HG03066 (cell line): Measurements from ENCODE around the gene WDR13.

ENCODE experiments used
- ATAC-seq: cut with Tn5 transposase; IDR thresholded peaks from one replicate; pipeline ENCODE4 v1.9.1; 2021; ENCODE audit warnings: low read depth; ENCODE audit not compliant: unreplicated experiment

WDR13 gene

DNA sequence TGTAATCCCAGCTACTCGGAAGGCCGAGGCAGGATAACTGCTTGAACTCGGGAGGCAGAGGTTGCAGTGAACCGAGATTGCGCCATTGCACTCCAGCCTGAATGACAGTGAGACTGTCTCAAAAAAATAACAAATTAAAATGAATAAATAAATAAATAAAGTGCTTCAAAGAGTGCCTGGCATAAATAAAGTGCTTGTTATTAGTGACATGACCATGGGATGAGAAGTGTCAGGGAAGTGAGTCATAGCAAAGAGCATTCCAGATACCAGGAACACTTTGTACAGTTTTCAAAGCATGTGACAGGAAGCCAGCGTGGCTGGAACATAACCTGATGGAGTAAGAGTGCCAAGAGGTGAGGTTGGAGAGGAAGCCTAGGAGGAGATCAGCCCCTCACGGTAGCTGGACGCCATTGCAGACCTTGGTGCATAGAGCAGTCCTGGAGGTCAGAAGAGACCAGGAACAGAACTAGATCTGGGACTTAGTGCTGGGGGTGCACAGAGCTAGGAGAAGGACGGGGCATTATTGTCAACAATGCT is 6.0 kb upstream of the WDR13 start:
- no peak for ATAC-seq

DNA sequence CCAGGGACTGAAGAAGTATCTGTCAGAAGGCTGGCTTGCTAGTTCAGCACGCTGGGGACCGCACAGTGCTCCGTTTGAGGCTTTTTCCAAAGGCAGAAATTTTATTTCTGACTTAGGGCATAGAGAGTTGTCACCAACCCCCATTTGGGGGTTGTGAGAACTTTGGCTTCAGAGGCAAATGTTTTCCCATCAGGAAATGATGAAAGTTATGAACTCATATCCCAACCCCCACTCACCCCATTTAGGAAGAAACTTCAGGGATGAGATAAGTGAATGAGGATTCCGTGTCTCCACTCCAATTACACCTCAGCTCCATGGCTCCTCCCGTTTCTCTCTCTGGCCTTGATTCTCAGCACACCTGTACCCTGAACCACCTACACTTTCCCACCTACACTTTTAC is 4.3 kb upstream of the WDR13 start:
- ATAC-seq, result no peak

DNA sequence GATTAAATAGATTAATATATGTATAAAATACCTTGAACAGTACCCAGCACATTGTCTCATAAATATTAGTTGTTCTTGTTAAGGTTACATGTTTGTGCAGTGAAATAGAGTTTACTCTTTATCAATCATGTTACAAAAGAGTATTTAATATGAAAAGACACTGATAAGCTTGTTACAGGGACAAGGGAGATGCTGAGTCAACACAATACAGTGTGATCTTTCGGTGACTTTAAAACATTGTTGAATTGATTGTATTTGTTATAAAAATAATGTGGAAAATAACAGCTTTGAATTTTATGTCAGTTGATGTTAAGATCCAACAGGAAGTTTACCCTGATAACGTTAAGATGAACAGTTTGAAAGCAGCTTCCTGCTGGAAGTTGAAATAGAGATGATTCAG is 1.4 kb upstream of the WDR13 start:
- no peak for ATAC-seq

DNA sequence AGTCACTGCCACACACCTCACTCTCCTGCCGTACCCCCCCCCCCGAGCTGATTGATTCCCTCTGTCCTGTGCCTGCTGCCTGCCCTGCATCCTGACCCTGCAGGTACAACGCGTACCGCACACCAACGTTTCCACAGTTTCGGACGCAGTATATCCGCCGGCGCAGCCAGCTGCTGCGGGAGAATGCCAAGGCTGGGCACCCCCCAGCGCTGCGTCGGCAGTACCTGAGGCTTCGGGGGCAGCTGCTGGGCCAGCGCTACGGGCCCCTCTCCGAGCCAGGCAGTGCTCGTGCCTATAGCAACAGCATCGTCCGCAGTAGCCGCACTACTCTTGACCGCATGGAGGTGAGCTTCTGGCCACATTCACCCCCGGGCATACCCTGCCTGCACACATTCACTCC is 1.3 kb downstream of the WDR13 start:
- ATAC-seq, result no peak

DNA sequence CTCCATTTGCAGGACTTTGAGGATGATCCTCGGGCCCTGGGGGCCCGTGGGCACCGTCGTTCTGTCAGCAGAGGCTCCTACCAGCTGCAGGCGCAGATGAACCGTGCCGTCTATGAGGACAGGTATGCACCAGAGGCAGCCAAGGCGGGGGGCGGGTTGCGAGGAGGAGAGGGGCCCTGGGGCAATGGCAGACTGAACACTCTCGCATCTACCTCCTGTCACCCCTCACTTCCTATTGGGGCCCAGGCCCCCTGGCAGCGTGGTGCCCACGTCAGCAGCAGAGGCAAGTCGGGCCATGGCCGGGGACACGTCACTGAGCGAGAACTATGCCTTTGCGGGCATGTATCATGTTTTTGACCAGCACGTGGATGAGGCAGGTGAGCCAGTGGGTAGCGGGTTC is 2.0 kb downstream of the WDR13 start:
- no peak for ATAC-seq

DNA sequence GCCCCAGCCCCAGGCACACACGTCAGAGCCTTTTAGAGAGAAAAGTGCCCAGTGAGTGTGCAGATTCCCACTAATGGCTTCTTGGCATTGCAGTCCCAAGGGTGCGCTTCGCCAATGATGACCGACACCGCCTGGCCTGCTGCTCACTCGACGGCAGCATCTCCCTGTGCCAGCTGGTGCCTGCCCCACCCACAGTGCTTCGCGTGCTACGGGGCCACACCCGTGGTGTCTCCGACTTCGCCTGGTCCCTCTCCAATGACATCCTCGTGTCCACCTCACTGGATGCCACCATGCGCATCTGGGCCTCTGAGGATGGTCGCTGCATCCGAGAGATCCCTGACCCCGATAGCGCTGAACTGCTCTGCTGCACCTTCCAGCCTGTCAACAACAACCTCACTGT is 2.9 kb downstream of the WDR13 start:
- ATAC-seq, result no peak

DNA sequence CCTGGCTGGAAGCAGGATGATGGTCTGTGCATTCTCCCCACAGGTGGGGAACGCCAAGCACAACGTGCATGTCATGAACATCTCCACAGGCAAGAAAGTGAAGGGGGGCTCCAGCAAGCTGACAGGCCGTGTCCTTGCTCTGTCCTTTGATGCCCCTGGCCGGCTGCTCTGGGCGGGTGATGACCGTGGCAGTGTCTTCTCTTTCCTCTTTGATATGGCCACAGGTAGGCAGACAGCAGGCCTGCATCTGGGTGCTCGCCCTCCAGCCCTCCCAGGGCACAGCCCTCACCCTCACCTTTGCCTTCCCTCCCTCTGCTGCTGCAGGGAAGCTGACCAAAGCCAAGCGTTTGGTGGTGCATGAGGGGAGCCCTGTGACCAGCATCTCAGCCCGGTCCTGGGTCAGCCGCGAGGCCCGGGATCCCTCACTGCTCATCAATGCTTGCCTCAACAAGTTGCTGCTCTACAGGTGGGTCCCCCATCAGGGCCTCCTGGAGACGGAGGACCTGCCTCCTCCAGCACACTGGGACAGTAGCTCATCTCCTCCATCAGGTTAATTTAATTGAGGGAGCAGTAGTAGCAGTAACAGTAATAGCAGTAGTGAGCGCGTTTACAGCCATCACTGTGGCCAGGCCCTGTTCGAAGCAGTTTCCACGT is 4.6 kb downstream of the WDR13 start:
- ATAC-seq, result no peak

DNA sequence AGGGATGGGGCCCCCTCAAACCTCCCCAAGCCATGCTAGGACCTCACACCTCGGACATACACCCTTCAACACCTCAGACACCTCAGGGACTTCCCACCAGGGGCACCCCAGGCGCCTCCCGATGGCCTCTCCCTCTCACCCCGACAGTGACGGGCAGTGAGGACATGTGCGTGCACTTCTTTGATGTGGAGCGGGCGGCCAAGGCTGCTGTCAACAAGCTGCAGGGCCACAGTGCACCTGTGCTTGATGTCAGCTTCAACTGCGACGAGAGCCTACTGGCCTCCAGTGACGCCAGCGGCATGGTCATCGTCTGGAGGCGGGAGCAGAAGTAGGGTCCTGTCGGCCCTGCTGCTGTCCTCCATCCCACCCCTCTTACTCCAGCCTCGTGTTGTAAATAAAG is 7.4 kb downstream of the WDR13 start:
- no peak for ATAC-seq

DNA sequence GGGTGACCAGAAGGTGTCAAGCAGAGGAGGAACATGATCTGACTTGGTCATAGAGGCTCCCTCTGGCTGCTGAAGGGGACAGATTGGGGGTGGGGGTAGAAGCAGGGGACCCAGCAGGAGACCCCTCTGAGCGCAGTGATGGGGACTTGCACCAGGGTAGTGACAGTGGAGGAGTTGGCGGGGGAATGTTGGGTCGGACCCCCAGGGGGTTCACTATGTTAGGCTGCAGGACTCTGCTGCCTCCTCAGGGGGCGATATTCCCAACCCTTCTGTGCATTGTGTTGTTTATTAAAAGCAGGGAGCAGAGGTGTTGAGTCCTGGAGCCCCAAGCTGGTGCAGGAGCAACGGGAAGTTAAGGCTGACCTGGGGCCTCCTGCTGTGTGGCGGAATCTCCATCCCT is 8.8 kb downstream of the WDR13 start:
- ATAC-seq, result no peak

DNA sequence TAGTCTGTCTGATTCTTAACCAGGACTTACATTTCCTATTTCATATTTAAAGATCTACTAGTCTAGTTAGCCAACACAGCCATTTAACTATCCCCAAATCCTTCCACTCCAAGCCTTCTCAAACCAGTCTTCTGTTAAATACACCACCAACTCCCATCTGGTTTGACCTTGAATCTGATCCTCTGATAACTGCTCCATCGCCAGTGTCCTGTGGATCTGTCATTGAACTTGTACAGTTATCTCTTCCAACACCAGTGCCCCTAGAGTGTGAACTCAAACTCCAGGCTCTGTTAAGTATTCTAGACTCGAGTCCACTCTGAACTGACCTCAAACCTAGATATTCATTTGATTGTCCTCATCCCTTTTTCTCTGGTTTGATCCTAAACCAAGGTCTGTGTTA is 14.4 kb downstream of the WDR13 start:
- ATAC-seq, result no peak

DNA sequence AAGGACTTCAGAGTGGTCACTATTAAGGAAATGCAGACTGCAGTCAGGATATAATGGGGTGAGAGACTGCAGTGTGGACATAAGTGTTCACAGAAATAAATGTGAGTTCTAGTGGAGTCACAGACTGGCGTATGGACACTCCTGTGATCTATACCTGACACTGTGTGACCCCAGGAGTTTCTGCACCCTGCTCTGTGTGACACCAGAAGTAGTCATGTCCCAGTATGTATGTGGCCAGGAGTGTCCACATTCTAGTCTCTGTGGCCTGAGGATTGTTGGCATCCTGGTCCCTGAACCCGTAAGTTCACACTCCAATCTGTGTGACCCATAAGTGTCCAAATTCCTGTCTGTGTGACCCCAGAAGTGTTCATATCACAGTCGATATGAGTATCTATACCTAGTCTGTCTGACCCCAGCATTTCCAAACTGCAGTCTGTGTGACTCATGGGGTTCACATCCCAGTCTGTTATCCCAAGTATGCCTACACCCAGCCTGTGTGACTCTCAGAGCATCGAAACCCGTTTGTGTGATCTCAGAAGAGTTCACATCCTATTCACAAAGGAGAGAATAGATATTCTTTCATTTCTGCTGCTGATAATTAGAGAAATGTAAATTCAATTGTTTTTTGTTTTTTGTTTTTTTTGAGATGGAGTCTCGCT is 16.3 kb downstream of the WDR13 start:
- no peak for ATAC-seq

DNA sequence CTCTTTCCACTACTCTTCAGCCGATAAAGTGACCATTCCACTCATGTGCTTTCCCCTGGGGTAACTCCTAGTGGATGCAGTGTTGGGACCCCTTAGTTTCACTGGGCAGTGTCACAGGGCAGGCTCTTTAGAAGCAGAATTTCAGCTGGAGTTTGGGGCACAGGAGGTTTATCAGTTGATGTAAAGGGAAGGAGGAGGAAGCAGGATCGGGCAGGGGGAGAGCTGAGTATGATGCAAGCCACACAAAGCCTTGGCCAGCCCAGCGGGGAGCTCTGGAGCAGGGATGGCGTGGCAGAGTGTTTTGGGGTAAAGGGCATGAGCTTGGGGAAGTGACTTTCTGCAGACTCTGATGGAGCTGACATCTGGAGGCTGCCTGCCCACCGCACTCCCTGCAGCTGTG is 19.3 kb downstream of the WDR13 start:
- ATAC-seq, result no peak

DNA sequence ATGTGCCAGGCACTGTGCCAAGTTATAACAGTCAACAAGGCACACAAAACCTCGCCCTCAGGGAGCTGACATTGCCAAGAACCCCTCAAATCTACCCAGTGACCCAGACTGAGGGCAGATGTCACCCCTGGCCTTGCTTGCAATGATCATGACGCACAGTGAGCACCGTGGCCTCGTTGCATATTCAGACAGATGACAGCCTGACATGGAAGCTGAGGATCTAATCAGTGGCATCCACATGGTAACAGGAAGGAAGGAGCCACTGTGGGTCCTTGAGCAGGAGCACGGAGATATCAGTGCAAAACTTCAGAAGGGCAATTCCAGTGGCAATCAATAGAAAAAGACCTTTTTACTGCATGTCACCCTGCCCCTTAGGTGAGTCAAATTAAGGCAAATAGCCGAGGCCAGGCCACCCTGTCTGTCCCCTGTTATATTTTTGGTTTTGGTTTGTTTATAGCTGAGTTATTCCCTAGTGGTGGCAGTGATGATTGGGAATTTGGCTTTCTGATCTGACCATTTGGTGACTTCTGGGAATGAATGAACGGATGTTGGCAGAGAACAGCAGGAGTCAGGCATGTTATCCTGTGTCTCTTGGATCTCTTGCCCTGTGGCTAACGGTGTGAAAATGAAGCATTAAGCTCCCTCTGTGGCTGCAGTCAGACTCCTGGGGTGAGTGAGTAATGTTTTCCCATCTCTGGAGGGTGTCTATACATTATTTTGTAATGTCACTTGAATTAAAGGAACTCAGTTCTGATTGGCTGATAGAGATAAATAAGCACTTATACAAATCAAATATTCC is 20.4 kb downstream of the WDR13 start:
- no peak for ATAC-seq

DNA sequence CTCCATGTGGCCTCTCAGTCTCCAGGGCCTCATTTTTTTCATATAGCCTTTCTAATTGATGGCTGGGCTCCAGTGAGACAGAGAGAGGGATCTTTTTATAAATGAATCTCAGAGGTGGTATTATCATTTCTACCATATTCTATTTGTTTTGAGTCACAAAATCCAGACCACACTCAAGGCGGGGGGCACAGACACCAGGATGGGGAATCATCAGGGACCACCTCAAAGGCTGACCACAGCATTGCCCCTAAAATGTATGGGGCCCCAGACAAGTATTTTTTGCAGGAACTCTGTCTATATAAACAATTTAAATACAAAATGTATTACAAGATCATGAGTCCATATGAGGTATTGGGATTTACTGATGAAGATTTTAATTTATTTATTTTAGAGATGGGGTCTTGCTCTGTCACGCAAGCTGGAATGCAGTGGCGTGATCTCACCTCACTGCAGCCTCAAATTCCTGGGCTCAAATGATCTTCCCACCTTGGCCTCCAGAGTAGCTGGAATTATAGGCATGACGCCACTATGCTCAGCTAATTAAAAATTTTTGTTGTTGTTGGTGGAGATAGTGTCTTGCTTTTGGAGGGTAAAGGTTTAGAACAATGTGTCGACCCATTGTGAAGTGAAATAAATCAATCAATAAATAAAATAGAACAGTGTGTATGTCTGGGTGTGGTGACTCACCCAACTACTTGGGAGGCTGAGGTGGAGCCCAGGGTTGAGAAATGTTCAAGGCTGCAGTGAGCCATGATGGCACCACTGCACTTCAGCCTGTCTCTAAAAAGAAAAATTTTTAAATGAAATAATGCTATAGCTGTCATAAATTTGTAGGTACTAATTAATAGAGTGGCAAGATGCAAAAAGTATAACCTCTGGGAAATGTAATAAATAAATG is 29.4 kb downstream of the WDR13 start:
- ATAC-seq, result no peak

DNA sequence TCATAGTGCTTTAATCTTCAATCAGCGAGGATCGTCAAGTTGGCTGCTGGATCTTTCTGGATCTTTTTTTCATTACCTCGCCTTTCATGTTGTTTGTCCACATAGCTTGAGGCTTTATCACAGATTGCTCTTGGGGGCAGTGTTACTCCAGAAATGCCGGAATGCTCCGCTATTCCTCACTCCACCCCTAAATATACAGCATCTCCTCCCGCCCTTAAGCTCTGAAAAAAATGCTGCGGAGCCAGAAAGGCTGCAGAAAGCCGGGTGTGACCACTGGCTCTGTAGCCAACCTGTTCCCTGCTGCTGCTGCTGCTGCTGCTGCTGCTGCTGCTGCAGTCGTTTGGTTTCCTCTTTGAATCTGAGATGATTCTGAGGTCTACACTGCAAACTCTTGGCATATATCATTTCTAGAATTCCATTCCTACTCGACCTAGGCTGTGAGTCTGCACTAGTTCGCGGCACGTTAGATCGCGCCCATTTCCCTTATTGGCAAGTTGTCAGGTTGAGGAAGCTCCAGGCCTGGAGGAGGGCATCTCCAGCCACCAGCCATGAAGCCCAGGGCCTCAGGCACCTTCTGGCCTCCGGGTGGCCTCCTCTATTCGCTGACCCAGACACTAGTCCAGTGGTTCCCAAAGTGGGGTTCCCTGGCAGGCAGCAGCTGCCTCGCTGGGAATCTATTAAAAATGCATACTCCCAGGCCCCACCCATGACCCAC is 34.2 kb downstream of the WDR13 start:
- ATAC-seq, result peak; percentile 83

DNA sequence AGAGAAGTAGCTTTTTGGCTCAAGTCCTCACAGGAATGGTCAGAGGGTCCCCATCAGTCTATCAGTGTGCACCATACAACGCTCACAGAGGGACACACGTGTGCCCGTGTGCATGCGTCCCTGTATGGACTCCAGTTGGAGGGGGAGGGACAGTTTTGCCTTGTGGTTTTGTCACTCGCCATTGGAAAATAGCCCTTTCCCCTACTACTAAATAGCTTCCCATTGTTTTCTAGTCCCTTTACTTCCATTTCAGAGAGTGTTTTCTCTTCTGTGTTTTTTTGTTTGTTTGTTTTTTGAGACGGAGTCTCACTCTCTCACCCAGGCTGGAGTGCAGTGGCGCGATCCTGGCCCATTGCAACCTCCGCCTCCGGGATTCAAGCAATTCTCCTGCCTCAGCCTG is 34.9 kb downstream of the WDR13 start:
- no peak for ATAC-seq

DNA sequence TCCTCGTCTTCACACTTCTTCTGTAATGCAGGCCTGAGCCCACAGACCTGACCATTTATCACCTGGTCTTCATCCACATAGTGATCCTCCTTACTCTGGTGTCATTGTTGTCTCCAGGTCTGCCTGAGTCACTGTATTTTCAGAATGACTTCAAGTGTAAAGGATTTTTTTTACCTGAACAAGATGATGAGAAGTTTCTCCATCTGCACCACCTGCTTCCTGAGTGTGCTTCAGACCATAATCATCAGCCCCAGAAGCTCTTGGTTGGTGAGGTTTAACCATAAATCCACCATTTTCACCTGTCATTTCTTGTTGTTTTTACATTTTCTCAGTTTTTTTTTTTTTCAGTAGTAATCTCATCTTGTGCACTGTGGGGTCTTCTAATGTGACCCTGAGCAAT is 39.0 kb downstream of the WDR13 start:
- ATAC-seq, result no peak

DNA sequence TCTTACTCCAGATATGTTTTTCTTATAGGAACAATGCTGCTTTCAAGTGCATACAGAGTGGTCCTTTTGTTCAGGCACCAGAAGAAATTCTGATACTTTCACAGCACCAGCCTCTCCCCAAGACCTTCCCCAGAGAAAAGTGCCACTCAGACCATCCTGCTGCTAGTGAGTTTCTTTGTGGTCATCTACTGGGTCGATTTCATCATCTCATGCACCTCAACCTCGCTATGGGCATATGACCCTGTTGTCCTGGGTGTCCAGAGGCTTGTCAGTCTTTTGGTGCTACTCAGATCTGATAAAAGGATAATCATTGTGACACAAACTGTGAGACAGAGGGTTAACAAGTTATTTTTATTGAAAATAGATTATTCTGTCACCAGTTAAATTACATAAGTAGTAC is 39.5 kb downstream of the WDR13 start:
- ATAC-seq, result no peak

DNA sequence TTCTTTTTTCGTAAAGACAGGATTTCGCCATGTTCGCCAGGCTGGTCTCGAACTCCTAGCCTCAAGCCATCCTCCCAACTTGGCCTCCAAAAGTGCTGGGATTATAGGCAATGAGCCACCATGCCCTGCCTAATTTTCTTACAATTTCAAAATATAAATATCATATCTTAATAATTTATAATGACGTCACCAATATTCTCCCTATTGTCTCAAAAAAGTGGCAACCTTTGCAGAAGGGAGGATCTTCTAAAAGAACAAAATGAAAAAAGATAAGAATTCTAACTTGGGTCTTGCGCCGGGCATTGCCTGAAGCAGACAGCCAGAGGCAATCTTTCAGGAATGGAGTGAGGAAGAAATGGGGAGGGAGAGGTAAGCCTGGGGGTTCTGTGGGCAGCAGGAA is 48.4 kb downstream of the WDR13 start:
- ATAC-seq, result no peak

DNA sequence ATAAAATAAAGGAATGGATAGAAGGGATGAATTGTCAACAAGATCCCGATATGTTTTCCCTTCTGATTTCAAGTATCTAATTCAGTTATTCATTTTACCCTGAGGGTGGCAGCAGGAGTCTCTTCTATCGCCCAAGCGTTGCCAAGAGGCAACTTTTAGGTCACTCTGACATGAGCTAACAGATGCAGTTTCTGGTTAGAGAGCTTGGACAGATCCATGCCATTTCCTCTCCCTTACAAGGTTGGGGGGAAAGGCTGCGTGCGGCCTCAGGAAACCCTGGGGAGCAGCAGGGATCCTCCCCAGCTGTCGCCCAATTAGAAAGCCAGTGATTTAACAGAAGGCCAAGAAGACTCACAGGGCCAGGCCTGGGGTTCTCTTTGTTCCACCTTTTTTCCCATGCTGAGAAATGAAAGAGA is 51.1 kb downstream of the WDR13 start:
- ATAC-seq, result no peak
